H54 (cell line): Measurements from ENCODE around the gene C1orf174.

Experiments
- DNase-seq: peaks from one replicate; pipeline ENCODE4 v3.0.0; 2011; ENCODE audit warnings: low spot score, mixed read lengths; ENCODE audit not compliant: insufficient read length
- FAIRE-seq: peaks from 3 replicates; lab custom pipeline; 2011; peaks lifted over from hg19 to GRCh38; lab: Jason Lieb, UNC
- POLR2A ChIP-seq: IDR thresholded peaks from 2 replicates; pipeline ENCODE4 v1.6.1; 2011; ENCODE audit warnings: low read depth, mild to moderate bottlenecking, low read length

Gene C1orf174

GRCh38 chr1:3932156-3932919 is 32.3 kb upstream of the C1orf174 start:
- no peak for DNase-seq
- FAIRE-seq: no peak
- TF ChIP-seq POLR2A: no peak

GRCh38 chr1:3931007-3931912 is 31.2 kb upstream of the C1orf174 start:
- no peak for FAIRE-seq
- no peak for DNase-seq
- TF ChIP-seq POLR2A: no peak

- no peak for TF ChIP-seq POLR2A
- FAIRE-seq: no peak
- DNase-seq: no peak
These were observed 30.4 kb upstream of the C1orf174 start for GRCh38 chr1:3930301-3931006.

- TF ChIP-seq POLR2A: no peak
- no peak for FAIRE-seq
These were observed 29.1 kb upstream of the C1orf174 start for GRCh38 chr1:3929126-3929525.

GRCh38 chr1:3928586-3928985 is 28.5 kb upstream of the C1orf174 start:
- TF ChIP-seq POLR2A: no peak
- no peak for FAIRE-seq
- no peak for DNase-seq

More at GRCh38 chr1:3929126-3929525, 29.1 kb upstream of the C1orf174 start:
- no peak for DNase-seq

- no peak for DNase-seq
- no peak for FAIRE-seq
- no peak for TF ChIP-seq POLR2A
These were observed 26.9 kb upstream of the C1orf174 start for GRCh38 chr1:3926956-3927355.

GRCh38 chr1:3925762-3926161 is 25.7 kb upstream of the C1orf174 start:
- no peak for TF ChIP-seq POLR2A
- FAIRE-seq: no peak
- no peak for DNase-seq

- DNase-seq (no peak), FAIRE-seq (no peak)
- TF ChIP-seq POLR2A: no peak
These were observed 25.2 kb upstream of the C1orf174 start for GRCh38 chr1:3925256-3925655.

- FAIRE-seq (no peak), DNase-seq (no peak)
- TF ChIP-seq POLR2A: no peak
These were observed 24.8 kb upstream of the C1orf174 start for GRCh38 chr1:3924825-3925220.

- FAIRE-seq: no peak
- no peak for TF ChIP-seq POLR2A
- DNase-seq: no peak
These were observed 24.2 kb upstream of the C1orf174 start for GRCh38 chr1:3924186-3924824.

GRCh38 chr1:3923378-3924185 is 23.5 kb upstream of the C1orf174 start:
- no peak for TF ChIP-seq POLR2A
- FAIRE-seq: no peak
- DNase-seq: no peak

GRCh38 chr1:3922851-3923250 is 22.8 kb upstream of the C1orf174 start:
- FAIRE-seq (no peak), DNase-seq (no peak)
- no peak for TF ChIP-seq POLR2A
